Natural killer cell (primary cell): ENCODE measurements around the gene APOBEC3G. TPM values are rescaled to one million over a fixed set of nuclear protein-coding genes. Genes with fewer than 3 reads are reported as not detected.
A peak's percentile ranks its signal among the peaks of the same experiment; 100 is the strongest.
"Not testable (repeated sequence)": the region's sequence is repeated elsewhere in the genome, so short reads cannot be mapped to it uniquely, and the experiment has no call there.

Experiments used
- ATAC-seq, 3 donors: fragments of 150-1000 bp in 2 of 3; fragments of 200-7000 bp in 1 of 3; cut with Tn5 transposase; 1 replicate in 1 of 3; 2 replicates in 2 of 3; pipeline ENCODE4 v1.10.0; 2021; ENCODE audit warnings: mild to moderate bottlenecking in 2 of 3, moderate library complexity in 2 of 3
- DNase-seq, 2 donors: peaks; one replicate each; pipeline versions ENCODE4 v3.0.0 to v3.0.0-alpha.2; 2013 to 2021; ENCODE audit warnings: mixed read lengths in 1 of 2
- H3K27ac ChIP-seq: one replicate; pipeline ENCODE4 v1.5.1; 2013; ENCODE audit warnings: mild to moderate bottlenecking, low read length
- H3K27me3 ChIP-seq: one replicate; pipeline ENCODE4 v1.6.1; 2013; ENCODE audit warnings: low read length; ENCODE audit not compliant: control insufficient read depth, insufficient read depth
- H3K36me3 ChIP-seq: one replicate; pipeline ENCODE4 v1.6.1; 2013; ENCODE audit warnings: low read length; ENCODE audit not compliant: control insufficient read depth, insufficient read depth
- H3K4me1 ChIP-seq: one replicate; pipeline ENCODE4 v1.6.1; 2013; ENCODE audit warnings: low read length; ENCODE audit not compliant: control insufficient read depth, insufficient read depth
- H3K4me3 ChIP-seq: one replicate; pipeline ENCODE4 v1.5.1; 2013; ENCODE audit warnings: low read length
- H3K9me3 ChIP-seq: one replicate; pipeline ENCODE4 v1.6.1; 2013; ENCODE audit warnings: low read length; ENCODE audit not compliant: control insufficient read depth, insufficient read depth
- H3K27ac Mint-ChIP-seq, 2 donors: one replicate each; pipeline ENCODE4 v1.8.0; 2022; ENCODE audit warnings: mild to moderate bottlenecking in 2 of 2, mixed read lengths in 2 of 2, moderate library complexity in 1 of 2
- H3K27me3 Mint-ChIP-seq, 2 donors: one replicate each; pipeline ENCODE4 v1.8.0; 2022; ENCODE audit warnings: low read depth in 2 of 2, mixed read lengths in 2 of 2
- H3K36me3 Mint-ChIP-seq: one replicate; pipeline ENCODE4 v1.8.0; 2022; ENCODE audit warnings: mixed read lengths
- H3K4me1 Mint-ChIP-seq, 2 donors: one replicate each; pipeline ENCODE4 v1.8.0; 2022; ENCODE audit warnings: mixed read lengths in 2 of 2
- H3K4me3 Mint-ChIP-seq: one replicate; pipeline ENCODE4 v1.8.0; 2022; ENCODE audit warnings: mild to moderate bottlenecking, moderate library complexity, mixed read lengths
- H3K9me3 Mint-ChIP-seq, 2 donors: one replicate each; pipeline ENCODE4 v1.8.0; 2022; ENCODE audit warnings: mixed read lengths in 2 of 2
- CTCF ChIP-seq: fragments of 200-600 bp; IDR thresholded peaks from one replicate; pipeline ENCODE4 v1.8.0; 2022; ENCODE audit warnings: antibody characterized with exemption
- WGBS: methylation state at CpG from one replicate; pipeline ENCODE4 v1.1.7; 2013; ENCODE audit warnings: missing lambda C conversion rate; ENCODE audit not compliant: insufficient coverage; 5-methylcytosine and 5-hydroxymethylcytosine counted together
- intact Hi-C: fragments of 100-400 bp; cut with micrococcal nuclease; formaldehyde crosslinking; loops from one replicate; pipeline ENCODE4 v1.14.2; 2022
- total RNA-seq, 4 donors: library from RNA; stranded (reverse); fragments of 120-200 nt in 1 of 4; gene quantifications; one replicate each; pipeline versions ENCODE4 v1.2.3 to v1.2.4, GENCODE V29; 2013 to 2022

APOBEC3G gene
- total RNA-seq, 3 donors from 2014 or later (not counting 1 experiment from before 2014, with no cell fraction given), result 168 to 308 (median 237) TPM

GRCh38 chr22:39041908-39042307 lies 35.2 kb upstream of the APOBEC3G start:
- H3K36me3 ChIP-seq, result peaks cover 8% of the 10 kb centered on the region
- peaks cover 27% of the 10 kb centered on the region for H3K4me1 ChIP-seq
- DNase-seq, result no peak
- Mint-ChIP-seq H3K4me1 (peaks cover 29 to 60% of the 10 kb centered on the region in 2 donors), H3K27ac (peak overlapping the region; percentile 90 to 93), H3K9me3 (no peaks in the 10 kb centered on the region), H3K36me3 (no peaks in the 10 kb centered on the region), H3K4me3 (peak overlapping the region; percentile 91), H3K27me3 (no peaks in the 10 kb centered on the region)
- H3K27me3 ChIP-seq, result no peaks in the 10 kb centered on the region
- no peaks in the 10 kb centered on the region for H3K9me3 ChIP-seq
- WGBS, result 88% methylated on average over 7 of the region's 7 CpGs
- peak overlapping the region; percentile 89 for H3K27ac ChIP-seq
- intact Hi-C loops, result no loop called here
- no peak for ATAC-seq
- no peak for TF ChIP-seq CTCF
- H3K4me3 ChIP-seq, result peak overlapping the region; percentile 76

GRCh38 chr22:39043063-39043462 lies 34.0 kb upstream of the APOBEC3G start:
- not testable (repeated sequence) for H3K27ac ChIP-seq

GRCh38 chr22:39045136-39045535 lies 31.9 kb upstream of the APOBEC3G start:
- H3K9me3 ChIP-seq, H3K36me3 Mint-ChIP-seq, H3K27me3 ChIP-seq, H3K36me3 ChIP-seq, H3K4me3 ChIP-seq, DNase-seq, ATAC-seq, H3K9me3 Mint-ChIP-seq, H3K4me3 Mint-ChIP-seq, H3K27me3 Mint-ChIP-seq, intact Hi-C loops, H3K27ac ChIP-seq: not testable (repeated sequence)
- Mint-ChIP-seq H3K4me1 (peaks cover 23 to 49% of the 10 kb centered on the region in 2 donors), H3K27ac (peak overlapping the region; percentile 64 to 65)
- WGBS, result 92% methylated on average over 14 of the region's 14 CpGs
- peaks cover 20% of the 10 kb centered on the region for H3K4me1 ChIP-seq

More at GRCh38 chr22:39043063-39043462, 34.0 kb upstream of the APOBEC3G start:
- ATAC-seq, H3K4me3 Mint-ChIP-seq, DNase-seq, intact Hi-C loops, H3K9me3 Mint-ChIP-seq, H3K27me3 ChIP-seq, H3K36me3 ChIP-seq, H3K27me3 Mint-ChIP-seq, H3K36me3 Mint-ChIP-seq, H3K4me3 ChIP-seq, H3K9me3 ChIP-seq: not testable (repeated sequence)
- Mint-ChIP-seq H3K27ac (peak overlapping the region in 1 of 2 donors; percentile 90), H3K4me1 (peaks cover 29 to 65% of the 10 kb centered on the region in 2 donors)
- H3K4me1 ChIP-seq, result peaks cover 27% of the 10 kb centered on the region
- WGBS, result 99% methylated on average over 12 of the region's 18 CpGs

- ATAC-seq, H3K27ac ChIP-seq, H3K9me3 ChIP-seq, H3K27me3 ChIP-seq, H3K9me3 Mint-ChIP-seq, H3K36me3 ChIP-seq, H3K4me3 Mint-ChIP-seq, H3K36me3 Mint-ChIP-seq, intact Hi-C loops, H3K27ac Mint-ChIP-seq, DNase-seq, H3K27me3 Mint-ChIP-seq, H3K4me3 ChIP-seq: not testable (repeated sequence)
- WGBS, result 89% methylated on average over 7 of the region's 7 CpGs
- H3K4me1 Mint-ChIP-seq, result peaks cover 23 to 37% of the 10 kb centered on the region in 2 donors
- H3K4me1 ChIP-seq, result peaks cover 12% of the 10 kb centered on the region
Observed at GRCh38 chr22:39049486-39049885, 27.6 kb upstream of the APOBEC3G start.

- H3K4me1 Mint-ChIP-seq, result peaks cover 10 to 14% of the 10 kb centered on the region in 2 donors
- H3K9me3 ChIP-seq, H3K27me3 ChIP-seq, H3K27ac ChIP-seq, ATAC-seq, H3K36me3 Mint-ChIP-seq, H3K4me3 Mint-ChIP-seq, H3K4me3 ChIP-seq, intact Hi-C loops, H3K9me3 Mint-ChIP-seq, H3K27me3 Mint-ChIP-seq, H3K27ac Mint-ChIP-seq, H3K4me1 ChIP-seq, H3K36me3 ChIP-seq, DNase-seq: not testable (repeated sequence)
- WGBS, result 97% methylated on average over 15 of the region's 18 CpGs
Observed at GRCh38 chr22:39051844-39052495, 25.1 kb upstream of the APOBEC3G start.
